ENCODE data around the gene SLC29A4.

SLC29A4 gene

GRCh38 chr7:5348134-5349004 lies 65.6 kb downstream of the SLC29A4 start:
- H3K27me3 ChIP-seq (ENCODE audit: insufficient read depth, low read depth, severe bottlenecking) = no peaks in the 10 kb centered on the region
- H3K4me3 ChIP-seq (ENCODE audit: low read depth, low read length) = no peak overlapping the region
- H3K36me3 ChIP-seq = peaks cover 20% of the 10 kb centered on the region
- peak; percentile 23; the same call in 1 of the 2 replicates for TF ChIP-seq CTCF (IDR thresholded peaks at IDR 0.05; ENCODE audit: low read depth, low read length)
- no peak overlapping the region for H3K27ac ChIP-seq
- no peak for DNase-seq
- peaks cover 7% of the 10 kb centered on the region for H3K9me3 ChIP-seq (ENCODE audit: severe bottlenecking)

GRCh38 chr7:5349005-5349380 lies 66.2 kb downstream of the SLC29A4 start:
- no peak for TF ChIP-seq CTCF (IDR thresholded peaks at IDR 0.05; ENCODE audit: low read depth, low read length)
- no peak for DNase-seq
- H3K36me3 ChIP-seq = peaks cover 14% of the 10 kb centered on the region
- no peak overlapping the region for H3K27ac ChIP-seq
- no peaks in the 10 kb centered on the region for H3K27me3 ChIP-seq (ENCODE audit: insufficient read depth, low read depth, severe bottlenecking)
- peaks cover 2% of the 10 kb centered on the region for H3K9me3 ChIP-seq (ENCODE audit: severe bottlenecking)
- no peak overlapping the region for H3K4me3 ChIP-seq (ENCODE audit: low read depth, low read length)

DNA sequence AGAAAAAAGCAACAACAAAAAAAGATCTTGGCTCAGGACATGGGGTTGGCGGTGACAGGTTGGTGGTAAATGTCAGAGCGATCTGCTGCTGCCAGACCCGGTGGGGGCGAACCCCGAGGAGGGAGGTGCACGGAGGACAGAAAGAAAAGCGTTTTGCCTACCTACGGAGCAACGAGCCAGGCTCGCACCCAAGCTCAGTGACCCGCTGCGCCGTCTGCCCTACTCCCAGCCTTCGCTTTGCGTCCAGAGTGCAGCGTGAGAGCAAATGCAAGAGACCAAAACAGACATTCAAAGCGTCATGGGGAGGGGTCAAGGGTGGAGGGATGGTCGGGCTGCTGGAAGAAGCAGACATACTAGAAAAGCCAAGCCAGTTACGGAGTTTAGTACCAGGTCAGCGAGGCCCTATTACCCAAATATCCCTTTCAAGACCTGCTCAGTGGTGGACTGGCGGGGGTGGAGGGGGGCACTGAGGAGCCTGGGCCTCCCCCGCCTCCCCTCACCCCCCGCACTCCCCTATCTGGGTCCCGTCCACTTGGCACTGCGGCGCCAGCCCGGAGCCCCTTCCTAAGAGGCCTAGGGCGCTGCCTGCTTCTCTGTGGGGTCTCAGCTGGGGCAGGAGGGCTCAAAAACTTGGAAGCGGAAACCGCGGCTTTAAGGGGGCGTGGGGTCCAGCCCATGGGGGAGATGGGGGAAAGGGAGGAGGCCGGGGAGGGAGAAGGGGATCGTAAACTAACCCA lies 66.9 kb downstream of the SLC29A4 start:
- Histone ChIP-seq H3K4me3 (ENCODE audit: low read depth, low read length) (no peak overlapping the region), H3K36me3 (peaks cover 8% of the 10 kb centered on the region), H3K27ac (no peak overlapping the region), H3K9me3 (ENCODE audit: severe bottlenecking) (no peaks in the 10 kb centered on the region), H3K27me3 (ENCODE audit: insufficient read depth, low read depth, severe bottlenecking) (no peaks in the 10 kb centered on the region)
- DNase-seq = no peak
- no peak for TF ChIP-seq CTCF (IDR thresholded peaks at IDR 0.05; ENCODE audit: low read depth, low read length)

DNA sequence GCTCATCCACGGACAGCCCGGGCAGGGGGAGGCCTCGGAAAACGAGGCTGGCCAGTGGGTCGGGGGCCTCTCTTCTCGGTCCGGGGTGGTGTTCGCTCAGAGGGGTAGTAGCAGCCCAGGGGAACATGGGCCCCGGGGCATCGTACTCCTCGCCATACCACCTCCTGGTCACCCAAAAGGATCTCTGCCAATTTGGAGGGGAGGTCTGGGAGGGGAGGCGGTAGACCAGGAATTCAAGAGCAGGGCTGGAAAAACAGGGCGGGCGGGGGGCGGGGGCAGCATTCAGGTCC lies 67.4 kb downstream of the SLC29A4 start:
- H3K4me3 ChIP-seq (ENCODE audit: low read depth, low read length) = no peak overlapping the region
- H3K27me3 ChIP-seq (ENCODE audit: insufficient read depth, low read depth, severe bottlenecking) = no peaks in the 10 kb centered on the region
- no peak for DNase-seq
- peaks cover 5% of the 10 kb centered on the region for H3K36me3 ChIP-seq
- TF ChIP-seq CTCF (IDR thresholded peaks at IDR 0.05; ENCODE audit: low read depth, low read length) = no peak
- no peak overlapping the region for H3K27ac ChIP-seq
- no peaks in the 10 kb centered on the region for H3K9me3 ChIP-seq (ENCODE audit: severe bottlenecking)

DNA sequence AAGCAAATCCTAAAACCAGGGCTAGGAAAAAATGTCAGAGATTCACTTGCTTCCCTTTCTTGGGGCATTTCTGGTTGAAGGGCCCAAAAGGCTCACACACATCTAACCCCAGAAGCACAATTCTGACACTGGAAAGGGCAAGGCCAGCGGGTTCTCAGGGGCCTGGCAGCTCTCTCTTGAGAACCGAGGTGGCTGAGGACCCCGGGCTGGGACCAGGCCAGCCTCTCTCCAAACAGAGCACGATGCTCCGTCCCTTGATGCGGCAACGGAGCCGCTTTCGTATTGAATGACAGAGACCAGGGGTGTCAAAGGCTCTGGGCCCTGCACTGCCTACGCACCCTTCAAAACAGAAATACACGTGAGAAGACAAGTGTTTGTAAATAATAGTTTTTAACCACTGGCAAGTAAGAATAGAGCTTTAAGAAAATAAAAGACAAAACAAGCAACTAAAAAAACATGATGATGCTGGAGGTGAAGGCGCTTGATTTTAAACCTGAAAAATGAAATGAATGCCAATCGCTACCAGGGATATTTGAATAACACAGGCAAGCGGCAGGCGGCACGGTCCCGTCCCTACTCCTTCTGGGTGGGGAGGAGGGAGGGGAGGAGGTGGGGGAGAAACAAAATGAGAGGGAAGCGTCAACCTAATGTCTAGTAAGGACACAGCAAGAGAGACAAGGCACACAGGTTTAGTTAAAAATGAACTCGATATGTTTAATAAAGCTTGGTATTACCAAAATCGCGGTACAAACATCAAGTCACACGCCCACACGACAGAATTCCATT lies 68.0 kb downstream of the SLC29A4 start:
- DNase-seq = no peak
- no peaks in the 10 kb centered on the region for H3K27me3 ChIP-seq (ENCODE audit: insufficient read depth, low read depth, severe bottlenecking)
- no peak for TF ChIP-seq CTCF (IDR thresholded peaks at IDR 0.05; ENCODE audit: low read depth, low read length)
- peaks cover 5% of the 10 kb centered on the region for H3K36me3 ChIP-seq
- H3K27ac ChIP-seq = no peak overlapping the region
- no peaks in the 10 kb centered on the region for H3K9me3 ChIP-seq (ENCODE audit: severe bottlenecking)
- no peak overlapping the region for H3K4me3 ChIP-seq (ENCODE audit: low read depth, low read length)

Data from WERI-Rb-1 (cell line).